Retinal pigment epithelial cell (primary cell): ENCODE results near the gene SYVN1.

Source experiments
- DNase-seq: peaks from one replicate; pipeline ENCODE4 v3.0.0-alpha.2; 2010; ENCODE audit warnings: low read depth
- H3K4me3 ChIP-seq: 2 replicates; pipeline ENCODE4 v1.5.1; 2011; ENCODE audit warnings: mild to moderate bottlenecking, low read length, control low read depth, moderate library complexity
- CTCF ChIP-seq: conservative IDR thresholded peaks from 2 replicates; pipeline ENCODE4 v1.5.1; 2011; ENCODE audit warnings: low read depth, low read length, control low read depth, inconsistent platforms

The SYVN1 gene

GRCh38 chr11:65100674-65101350 is 33.5 kb downstream of the SYVN1 start:
- no peak for DNase-seq
- TF ChIP-seq CTCF, result no peak
- no peak overlapping the region for H3K4me3 ChIP-seq

GRCh38 chr11:65096926-65097325 is 37.4 kb downstream of the SYVN1 start:
- peak overlapping the region; percentile 78 for H3K4me3 ChIP-seq
- no peak for DNase-seq
- TF ChIP-seq CTCF, result no peak

GRCh38 chr11:65095974-65096806 is 38.1 kb downstream of the SYVN1 start, which contains the start of gene VPS51:
TSS of gene VPS51 (plus strand) at chr11:65096214. CDS start at chr11:65096251, 37 bp downstream.
- DNase-seq, result peak; percentile 78
- TF ChIP-seq CTCF, result no peak
- peak within 1 kb of the TSS; percentile 78 for H3K4me3 ChIP-seq

- DNase-seq, result no peak
- TF ChIP-seq CTCF, result no peak
- H3K4me3 ChIP-seq, result peak overlapping the region; percentile 78
These were observed 38.9 kb downstream of the SYVN1 start for GRCh38 chr11:65095427-65095826.

GRCh38 chr11:65090628-65091027 is 43.7 kb downstream of the SYVN1 start:
- no peak for DNase-seq
- TF ChIP-seq CTCF, result no peak
- no peak overlapping the region for H3K4me3 ChIP-seq

- no peak for DNase-seq
- TF ChIP-seq CTCF, result no peak
- H3K4me3 ChIP-seq, result no peak overlapping the region
These were observed 44.7 kb downstream of the SYVN1 start for GRCh38 chr11:65089621-65090020.
